WTC11 (cell line): ENCODE data around the gene PIGS. TPM values are rescaled to one million over a fixed set of nuclear protein-coding genes. Genes with fewer than 3 reads are reported as not detected.

Source experiments
- ATAC-seq: fragments of 200-7000 bp; cut with Tn5 transposase; 2 replicates; pipeline ENCODE4 v1.10.0; 2021; ENCODE audit warnings: mild to moderate bottlenecking, moderate library complexity
- CTCF ChIA-PET: fragments of 300-600 bp; sonication (Branson Sonifier 250); formaldehyde crosslinking; loops from one replicate; lab custom pipeline; 2021; ENCODE audit warnings: antibody characterized with exemption; lab: Charles Lee
- POLR2A ChIA-PET: fragments of 350-600 bp; sonication (Branson Sonifier 250); formaldehyde crosslinking; loops from one replicate; lab custom pipeline; 2021; ENCODE audit warnings: antibody characterized with exemption; lab: Charles Lee
- DNase-seq: peaks from one replicate; pipeline ENCODE4 v3.0.0; 2021; ENCODE audit warnings: low spot score
- H3K27ac Mint-ChIP-seq: 2 replicates; pipeline ENCODE4 v1.8.0; 2021; ENCODE audit warnings: mixed read lengths
- H3K27me3 Mint-ChIP-seq: 2 replicates; pipeline ENCODE4 v1.8.0; 2021; ENCODE audit warnings: low read depth, mild to moderate bottlenecking, moderate library complexity, mixed read lengths
- H3K36me3 Mint-ChIP-seq: 2 replicates; pipeline ENCODE4 v1.8.0; 2021; ENCODE audit warnings: mixed read lengths
- H3K4me1 Mint-ChIP-seq: 2 replicates; pipeline ENCODE4 v1.8.0; 2022; ENCODE audit warnings: mixed read lengths
- H3K4me3 Mint-ChIP-seq: 2 replicates; pipeline ENCODE4 v1.8.0; 2021; ENCODE audit warnings: mild to moderate bottlenecking, moderate library complexity, mixed read lengths
- H3K9me3 Mint-ChIP-seq: 2 replicates; pipeline ENCODE4 v1.8.0; 2021; ENCODE audit warnings: mixed read lengths
- CREB1 ChIP-seq: sonication (generic); formaldehyde crosslinking; IDR thresholded peaks from 2 replicates; pipeline ENCODE4 v1.8.0; 2023; ENCODE audit warnings: mild to moderate bottlenecking, missing genetic modification reagents
- E2F1 ChIP-seq: sonication (generic); formaldehyde crosslinking; IDR thresholded peaks from 2 replicates; pipeline ENCODE4 v1.8.0; 2022; ENCODE audit warnings: mild to moderate bottlenecking, missing genetic modification reagents
- E2F5 ChIP-seq: sonication (generic); formaldehyde crosslinking; IDR thresholded peaks from 2 replicates; pipeline ENCODE4 v1.8.1; 2022; ENCODE audit warnings: mild to moderate bottlenecking, moderate library complexity, missing genetic modification reagents
- ERG ChIP-seq: fragments of 250-450 bp; sonication (Bioruptor Pico); IDR thresholded peaks from 2 replicates; pipeline ENCODE4 v1.8.0; 2021; ENCODE audit warnings: mild to moderate bottlenecking
- GTF2I ChIP-seq: fragments of 250-450 bp; sonication (Bioruptor Pico); conservative IDR thresholded peaks from 2 replicates; pipeline ENCODE4 v1.4.0; 2021; ENCODE audit warnings: mild to moderate bottlenecking
- IRF1 ChIP-seq: sonication (generic); formaldehyde crosslinking; IDR thresholded peaks from 2 replicates; pipeline ENCODE4 v1.8.0; 2023; ENCODE audit warnings: missing genetic modification reagents
- MLX ChIP-seq: sonication (generic); formaldehyde crosslinking; IDR thresholded peaks from 2 replicates; pipeline ENCODE4 v1.8.1; 2023; ENCODE audit warnings: mild to moderate bottlenecking, missing genetic modification reagents, moderate library complexity
- MXD4 ChIP-seq: fragments of 250-450 bp; sonication (Bioruptor Pico); IDR thresholded peaks from 2 replicates; pipeline ENCODE4 v1.8.0; 2021; ENCODE audit warnings: mild to moderate bottlenecking, moderate library complexity, borderline replicate concordance
- MYBL2 ChIP-seq: sonication (generic); formaldehyde crosslinking; IDR thresholded peaks from 2 replicates; pipeline ENCODE4 v1.8.1; 2023; ENCODE audit warnings: mild to moderate bottlenecking, moderate library complexity, missing genetic modification reagents
- NR3C1 ChIP-seq: sonication (generic); formaldehyde crosslinking; conservative IDR thresholded peaks from 2 replicates; pipeline ENCODE4 v1.8.1; 2023; ENCODE audit warnings: low read depth, mild to moderate bottlenecking, missing genetic modification reagents
- SMAD4 ChIP-seq: sonication (generic); formaldehyde crosslinking; IDR thresholded peaks from 2 replicates; pipeline ENCODE4 v1.8.0; 2022; ENCODE audit warnings: mild to moderate bottlenecking, missing genetic modification reagents
- ZBTB43 ChIP-seq: sonication (generic); formaldehyde crosslinking; IDR thresholded peaks from 2 replicates; pipeline ENCODE4 v1.8.1; 2023; ENCODE audit warnings: mild to moderate bottlenecking, missing genetic modification reagents
- ZMAT4 ChIP-seq: fragments of 250-450 bp; sonication (Bioruptor Pico); IDR thresholded peaks from 2 replicates; pipeline ENCODE4 v1.9.0; 2021; ENCODE audit warnings: mild to moderate bottlenecking
- ZNF219 ChIP-seq: sonication (generic); formaldehyde crosslinking; IDR thresholded peaks from 2 replicates; pipeline ENCODE4 v1.8.0; 2023; ENCODE audit warnings: missing genetic modification reagents, mild to moderate bottlenecking, borderline replicate concordance
- ZNF263 ChIP-seq: sonication (generic); formaldehyde crosslinking; IDR thresholded peaks from 2 replicates; pipeline ENCODE4 v1.8.1; 2022; ENCODE audit warnings: low read depth, mild to moderate bottlenecking, moderate library complexity, missing genetic modification reagents
- ZNF512 ChIP-seq: sonication (generic); formaldehyde crosslinking; IDR thresholded peaks from 2 replicates; pipeline ENCODE4 v1.8.1; 2022; ENCODE audit warnings: missing genetic modification reagents, borderline replicate concordance
- total RNA-seq: library from RNA; stranded (reverse); gene quantifications from 3 replicates; pipeline ENCODE4 v1.2.3, GENCODE V29; 2021
- TF ChIP-seq, protein P1 (sequence below): fragments of 250-450 bp; sonication (Bioruptor Pico); conservative IDR thresholded peaks from 2 replicates; pipeline ENCODE4 v1.9.0; 2021; ENCODE audit warnings: mild to moderate bottlenecking
- TF ChIP-seq, protein P2 (sequence below): sonication (generic); formaldehyde crosslinking; IDR thresholded peaks from 2 replicates; pipeline ENCODE4 v1.8.0; 2022; ENCODE audit warnings: mild to moderate bottlenecking, missing genetic modification reagents

PIGS gene
- total RNA-seq, 1 experiment from 2014 or later: 50.6 TPM

DNA sequence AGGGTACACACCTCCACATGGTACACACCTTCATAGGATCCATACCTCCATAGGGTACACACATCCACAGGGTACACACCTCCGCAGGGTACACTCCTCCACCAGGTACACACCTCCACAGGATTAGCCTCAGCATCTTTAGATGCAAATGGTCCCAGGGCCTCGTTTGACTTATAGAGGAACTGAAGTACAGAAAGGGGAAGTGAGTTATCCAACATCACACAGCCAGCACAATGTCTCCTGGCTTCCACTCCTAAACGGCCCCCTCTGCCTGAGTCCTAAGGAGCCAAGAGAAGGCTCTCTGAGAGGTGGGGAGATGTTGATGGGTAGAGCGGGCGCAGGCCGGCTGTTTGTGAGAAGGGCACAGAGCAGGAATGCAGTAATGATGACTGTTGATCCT is 53.2 kb downstream of the PIGS start:
- Mint-ChIP-seq H3K36me3 (no peaks in the 10 kb centered on the region), H3K27ac (no peak overlapping the region)
- no peak for ATAC-seq

DNA sequence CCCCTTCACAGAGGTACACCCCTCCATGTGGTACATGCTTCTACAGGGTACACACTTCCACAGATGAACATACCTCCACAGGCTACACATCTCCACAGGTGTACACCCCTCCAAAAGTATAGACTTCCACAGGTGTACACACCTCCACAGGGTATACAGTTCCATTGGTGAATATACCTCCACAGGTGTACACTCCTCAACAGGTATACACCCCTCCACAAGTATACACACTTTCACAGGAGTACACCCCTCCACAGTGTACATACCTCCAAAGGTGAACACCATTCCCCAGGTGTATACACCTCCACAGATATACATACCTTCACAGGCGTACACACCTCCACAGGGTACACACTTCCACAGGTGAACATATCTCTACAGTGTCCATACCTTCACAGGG is 55.8 kb downstream of the PIGS start:
- DNase-seq: no peak
- ChIA-PET CTCF (no interaction called here), POLR2A (no interaction called here)
- no peak for ATAC-seq
- Mint-ChIP-seq H3K9me3 (peaks cover 18% of the 10 kb centered on the region), H3K27me3 (peaks cover 7% of the 10 kb centered on the region), H3K36me3 (no peaks in the 10 kb centered on the region), H3K27ac (no peak overlapping the region), H3K4me3 (no peak overlapping the region), H3K4me1 (peaks cover 2% of the 10 kb centered on the region)
- TF ChIP-seq ERG (CRISPR knock-in tag) (no peak), ZNF219 (CRISPR knock-in tag) (no peak), ZNF512 (CRISPR knock-in tag) (no peak), CREB1 (CRISPR knock-in tag) (no peak), MYBL2 (CRISPR knock-in tag) (no peak), MXD4 (CRISPR knock-in tag) (no peak), ZBTB43 (CRISPR knock-in tag) (no peak), ZMAT4 (CRISPR knock-in tag) (no peak)
- TF ChIP-seq, protein P1, sequence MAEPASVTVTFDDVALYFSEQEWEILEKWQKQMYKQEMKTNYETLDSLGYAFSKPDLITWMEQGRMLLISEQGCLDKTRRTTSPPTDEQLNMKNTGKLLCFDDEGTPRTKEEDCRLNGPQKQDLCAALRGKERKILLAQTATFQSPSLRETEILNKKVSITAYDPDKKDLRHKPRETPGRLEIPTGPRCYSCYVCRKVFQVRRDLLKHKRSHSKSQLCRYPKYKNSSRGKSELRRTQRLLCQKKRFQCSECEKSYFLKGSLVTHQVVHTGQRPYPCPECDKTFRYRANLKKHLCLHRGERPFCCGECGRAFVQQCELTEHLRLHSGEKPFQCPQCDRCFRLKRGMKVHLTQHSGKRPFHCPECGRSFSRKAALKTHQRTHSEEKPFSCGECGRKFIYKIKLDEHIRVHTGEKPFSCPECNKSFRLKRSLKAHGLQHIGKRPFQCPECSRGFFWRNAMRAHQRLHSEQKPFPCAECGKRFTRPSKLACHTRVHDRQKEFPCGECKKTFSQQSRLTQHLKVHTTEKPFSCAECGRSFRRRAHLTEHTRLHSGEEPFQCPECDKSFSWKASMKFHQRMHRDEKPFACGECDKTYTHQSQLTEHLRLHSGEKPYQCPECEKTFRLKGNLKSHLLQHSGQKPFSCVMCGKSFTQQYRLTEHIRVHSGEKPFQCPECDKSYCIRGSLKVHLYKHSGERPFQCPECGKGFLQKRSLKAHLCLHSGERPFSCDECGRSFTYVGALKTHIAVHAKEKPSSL (CRISPR knock-in tag): no peak

More for the DNA sequence above, 53.2 kb downstream of the PIGS start:
- CTCF ChIA-PET: no interaction called here
- Mint-ChIP-seq H3K9me3 (peaks cover 18% of the 10 kb centered on the region), H3K4me3 (no peak overlapping the region), H3K27me3 (peaks cover 7% of the 10 kb centered on the region), H3K4me1 (peaks cover 3% of the 10 kb centered on the region)
- POLR2A ChIA-PET: no interaction called here
- no peak for DNase-seq
- TF ChIP-seq ZNF263 (CRISPR knock-in tag): no peak
- TF ChIP-seq MLX (CRISPR knock-in tag): no peak
- TF ChIP-seq GTF2I (CRISPR knock-in tag): no peak
- no peak for TF ChIP-seq E2F1 (CRISPR knock-in tag)
- no peak for TF ChIP-seq SMAD4
- no peak for TF ChIP-seq IRF1
- TF ChIP-seq, protein P2, sequence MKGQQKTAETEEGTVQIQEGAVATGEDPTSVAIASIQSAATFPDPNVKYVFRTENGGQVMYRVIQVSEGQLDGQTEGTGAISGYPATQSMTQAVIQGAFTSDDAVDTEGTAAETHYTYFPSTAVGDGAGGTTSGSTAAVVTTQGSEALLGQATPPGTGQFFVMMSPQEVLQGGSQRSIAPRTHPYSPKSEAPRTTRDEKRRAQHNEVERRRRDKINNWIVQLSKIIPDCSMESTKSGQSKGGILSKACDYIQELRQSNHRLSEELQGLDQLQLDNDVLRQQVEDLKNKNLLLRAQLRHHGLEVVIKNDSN: no peak
- TF ChIP-seq NR3C1: no peak
- TF ChIP-seq E2F5 (CRISPR knock-in tag): no peak
- TF ChIP-seq ERG (CRISPR knock-in tag): no peak
